OCI-LY3 (cell line): Measurements from ENCODE around the gene SCN2B.

Experiments used
- H2AFZ ChIP-seq: fragments of 200-600, 300-600 bp; shearing (Covaris generic); 2 replicates; pipeline ENCODE4 v1.6.0; 2014; ENCODE audit warnings: antibody characterized with exemption, low read depth, low read length
- H3K27ac ChIP-seq: fragments of 200-600, 300-600 bp; sonication (generic); 2 replicates; pipeline ENCODE4 v1.5.1; 2014; ENCODE audit warnings: mild to moderate bottlenecking, low read length, moderate library complexity, mixed read lengths
- H3K27me3 ChIP-seq: fragments of 200-600, 300-600 bp; sonication (generic); 2 replicates; pipeline ENCODE4 v1.6.1; 2014; ENCODE audit warnings: low read depth, low read length, mixed read lengths
- H3K36me3 ChIP-seq: fragments of 200-600, 300-600 bp; sonication (generic); replicated peaks from 2 replicates; pipeline ENCODE3; 2014; ENCODE audit warnings: low read depth, low read length, mixed read lengths
- H3K4me1 ChIP-seq: fragments of 300-600, 200-600 bp; sonication (generic); 2 replicates; pipeline ENCODE4 v1.6.1; 2014; ENCODE audit warnings: low read length, mixed read lengths
- H3K4me2 ChIP-seq: fragments of 200-600, 300-600 bp; sonication (generic); 2 replicates; pipeline ENCODE4 v1.6.1; 2014; ENCODE audit warnings: low read length, mixed read lengths
- H3K4me3 ChIP-seq: fragments of 300-600, 200-600 bp; sonication (generic); 2 replicates; pipeline ENCODE4 v1.5.1; 2014; ENCODE audit warnings: antibody characterized with exemption, mild to moderate bottlenecking, low read length, moderate library complexity
- H3K79me2 ChIP-seq: fragments of 300-600, 200-600 bp; shearing (Covaris generic); 2 replicates; pipeline ENCODE4 v1.6.1; 2014; ENCODE audit warnings: mild to moderate bottlenecking, low read length, mixed read lengths
- H3K9ac ChIP-seq: fragments of 300-600, 200-600 bp; shearing (Covaris generic); 2 replicates; pipeline ENCODE4 v1.6.0; 2014; ENCODE audit warnings: mild to moderate bottlenecking, low read length, moderate library complexity
- H3K9me3 ChIP-seq: fragments of 200-600, 300-600 bp; shearing (Covaris generic); 2 replicates; pipeline ENCODE4 v1.6.1; 2014; ENCODE audit warnings: low read length, mixed read lengths; ENCODE audit not compliant: insufficient read depth
- H4K20me1 ChIP-seq: fragments of 200-600, 300-600 bp; sonication (generic); 2 replicates; pipeline ENCODE4 v1.6.1; 2016; ENCODE audit warnings: low read length, mixed read lengths; ENCODE audit not compliant: insufficient read depth
- CTCF ChIP-seq: fragments of 200-600, 300-600 bp; sonication (generic); IDR thresholded peaks from 2 replicates; pipeline ENCODE4 v1.5.1; 2014; ENCODE audit warnings: antibody characterized with exemption, low read length, low read depth
- EZH2phosphoT487 ChIP-seq: fragments of 200-600 bp; shearing (Covaris generic); IDR thresholded peaks from 2 replicates; pipeline ENCODE4 v1.6.1; 2018; ENCODE audit warnings: antibody characterized with exemption, mixed run types, low read depth

SCN2B gene

GRCh38 chr11:118135051-118135795 lies 41.2 kb downstream of the SCN2B start:
- no peak overlapping the region for H3K27ac ChIP-seq
- H4K20me1 ChIP-seq: no peaks in the 10 kb centered on the region
- H3K36me3 ChIP-seq: no peaks in the 10 kb centered on the region
- H3K9ac ChIP-seq: no peak overlapping the region
- H3K9me3 ChIP-seq: no peaks in the 10 kb centered on the region
- no peaks in the 10 kb centered on the region for H3K79me2 ChIP-seq
- no peaks in the 10 kb centered on the region for H3K4me1 ChIP-seq
- TF ChIP-seq EZH2phosphoT487 (no peak), CTCF (no peak)
- no peak overlapping the region for H3K4me2 ChIP-seq
- no peak overlapping the region for H2AFZ ChIP-seq
- H3K4me3 ChIP-seq: no peak overlapping the region
- peaks cover 27% of the 10 kb centered on the region for H3K27me3 ChIP-seq

- no peak overlapping the region for H3K9ac ChIP-seq
- no peaks in the 10 kb centered on the region for H3K4me1 ChIP-seq
- H3K9me3 ChIP-seq: no peaks in the 10 kb centered on the region
- no peak overlapping the region for H3K27ac ChIP-seq
- H2AFZ ChIP-seq: no peak overlapping the region
- peaks cover 24% of the 10 kb centered on the region for H3K27me3 ChIP-seq
- no peaks in the 10 kb centered on the region for H3K79me2 ChIP-seq
- no peaks in the 10 kb centered on the region for H4K20me1 ChIP-seq
- no peak overlapping the region for H3K4me3 ChIP-seq
- H3K4me2 ChIP-seq: no peak overlapping the region
- no peaks in the 10 kb centered on the region for H3K36me3 ChIP-seq
- TF ChIP-seq CTCF: no peak
- no peak for TF ChIP-seq EZH2phosphoT487
Measured at GRCh38 chr11:118133816-118134215, 42.6 kb downstream of the SCN2B start.

GRCh38 chr11:118132385-118133151 lies 43.9 kb downstream of the SCN2B start:
- Histone ChIP-seq H3K27ac (no peak overlapping the region), H3K9me3 (no peaks in the 10 kb centered on the region), H2AFZ (no peak overlapping the region), H3K4me1 (no peaks in the 10 kb centered on the region), H3K9ac (no peak overlapping the region), H3K79me2 (no peaks in the 10 kb centered on the region), H3K27me3 (peaks cover 21% of the 10 kb centered on the region; the same call in 1 of the 2 replicates), H3K4me2 (no peak overlapping the region), H3K4me3 (no peak overlapping the region), H4K20me1 (no peaks in the 10 kb centered on the region), H3K36me3 (no peaks in the 10 kb centered on the region)
- TF ChIP-seq CTCF: no peak
- no peak for TF ChIP-seq EZH2phosphoT487

- Histone ChIP-seq H3K27ac (no peak overlapping the region), H4K20me1 (no peaks in the 10 kb centered on the region), H3K36me3 (no peaks in the 10 kb centered on the region), H3K9me3 (no peaks in the 10 kb centered on the region), H3K4me3 (no peak overlapping the region), H3K79me2 (no peaks in the 10 kb centered on the region), H3K27me3 (peaks cover 11% of the 10 kb centered on the region; the same call in 1 of the 2 replicates), H3K4me1 (peaks cover 7% of the 10 kb centered on the region), H3K9ac (no peak overlapping the region), H3K4me2 (no peak overlapping the region), H2AFZ (no peak overlapping the region)
- no peak for TF ChIP-seq EZH2phosphoT487
- no peak for TF ChIP-seq CTCF
Measured at GRCh38 chr11:118129471-118130172, 46.8 kb downstream of the SCN2B start.
